Naive B cell (primary cell): ENCODE measurements around the gene ZNF750. TPM values are rescaled to one million over a fixed set of nuclear protein-coding genes. Genes with fewer than 3 reads are reported as not detected.

Experiments used
- ATAC-seq, 2 donors: fragments of 150-1000 bp; cut with Tn5 transposase; 2 replicates each; pipeline ENCODE4 v1.10.0; 2021; ENCODE audit warnings: low read depth in 2 of 2, mild to moderate bottlenecking in 2 of 2, moderate library complexity in 2 of 2
- DNase-seq: peaks from one replicate; pipeline ENCODE4 v3.0.0; 2022
- H3K27ac Mint-ChIP-seq, 6 donors: one replicate each; pipeline ENCODE4 v1.8.0; 2020 to 2022; ENCODE audit warnings: mild to moderate bottlenecking in 6 of 6, mixed read lengths in 6 of 6, moderate library complexity in 5 of 6, inconsistent platforms in 2 of 6
- H3K27me3 Mint-ChIP-seq, 3 donors: one replicate each; pipeline ENCODE4 v1.8.0; 2021 to 2022; ENCODE audit warnings: mixed read lengths in 3 of 3, mild to moderate bottlenecking in 1 of 3
- H3K36me3 Mint-ChIP-seq, 2 donors: one replicate each; pipeline ENCODE4 v1.8.0; 2020 to 2022; ENCODE audit warnings: mixed read lengths in 2 of 2, inconsistent platforms in 1 of 2, mild to moderate bottlenecking in 1 of 2
- H3K4me1 Mint-ChIP-seq, 3 donors: one replicate each; pipeline ENCODE4 v1.8.0; 2020 to 2022; ENCODE audit warnings: mixed read lengths in 3 of 3, inconsistent platforms in 1 of 3, mild to moderate bottlenecking in 1 of 3, moderate library complexity in 1 of 3
- H3K4me3 Mint-ChIP-seq, 8 donors: one replicate each; pipeline ENCODE4 v1.8.0; 2020 to 2022; ENCODE audit warnings: mild to moderate bottlenecking in 8 of 8, mixed read lengths in 8 of 8, moderate library complexity in 8 of 8, inconsistent platforms in 2 of 8
- H3K9me3 Mint-ChIP-seq, 7 donors: one replicate each; pipeline ENCODE4 v1.8.0; 2020 to 2022; ENCODE audit warnings: mixed read lengths in 7 of 7, mild to moderate bottlenecking in 5 of 7, inconsistent platforms in 2 of 7, moderate library complexity in 1 of 7
- polyA plus RNA-seq, 6 donors: library from polyadenylated mRNA; unstranded; fragments of 300-500 nt; fragmentation: Illumina TruSeq; gene quantifications; one replicate each; pipeline ENCODE4 v1.2.3, GENCODE V29; 2021; ENCODE audit warnings: low read depth in 6 of 6

The ZNF750 gene
- polyA plus RNA-seq, 6 donors from 2014 or later: 0.12 TPM; not detected in 5

DNA sequence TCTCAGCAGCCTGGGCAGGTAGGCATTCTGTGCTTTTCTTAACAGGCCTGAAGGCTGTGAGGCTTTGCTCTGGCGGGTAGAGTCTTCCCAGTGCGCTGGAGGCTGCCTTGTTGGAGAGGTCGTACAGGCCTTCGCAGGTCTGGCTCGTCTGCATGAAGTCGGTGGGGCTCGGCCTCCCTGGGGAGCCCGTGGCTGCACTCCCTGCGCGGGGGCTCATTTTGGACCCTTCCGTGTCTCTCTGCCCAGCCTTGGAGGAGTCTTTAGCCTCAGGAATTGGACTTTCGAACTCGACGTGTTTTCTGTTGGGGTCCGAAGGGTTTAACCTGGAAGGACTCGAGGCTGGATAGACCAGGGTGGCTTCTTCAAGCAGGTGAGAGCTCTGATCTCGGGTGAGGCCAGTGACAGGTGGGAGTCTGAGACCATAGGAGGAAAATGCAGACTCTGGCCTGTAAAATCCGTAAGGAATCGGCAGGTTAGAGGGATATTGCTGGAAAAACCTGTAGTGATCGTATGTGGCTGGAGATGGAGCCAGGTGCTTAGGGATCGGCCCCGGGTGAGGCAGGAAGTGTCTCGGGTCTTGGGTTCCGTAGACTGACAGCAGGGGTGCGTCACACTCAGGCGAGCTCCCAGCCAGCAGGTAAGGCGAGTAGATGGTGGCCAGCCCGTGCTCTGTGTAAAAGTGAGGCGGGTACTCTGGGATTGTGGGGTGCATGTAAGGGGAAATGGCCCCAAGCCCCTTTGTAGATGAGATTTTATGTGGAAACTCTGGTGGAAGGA, 8.6 kb downstream of the ZNF750 start:
- Mint-ChIP-seq H3K27me3 (no peaks in the 10 kb centered on the region), H3K9me3 (peaks cover 0 to 5% (median 0%) of the 10 kb centered on the region in 7 donors), H3K36me3 (peaks cover 0 to 17% of the 10 kb centered on the region in 2 donors), H3K27ac (peak overlapping the region in 2 of 6 donors; percentile 28 to 31), H3K4me3 (no peak overlapping the region), H3K4me1 (peaks cover 0 to 17% (median 15%) of the 10 kb centered on the region in 3 donors)
- ATAC-seq: no peak
- DNase-seq: no peak

DNA sequence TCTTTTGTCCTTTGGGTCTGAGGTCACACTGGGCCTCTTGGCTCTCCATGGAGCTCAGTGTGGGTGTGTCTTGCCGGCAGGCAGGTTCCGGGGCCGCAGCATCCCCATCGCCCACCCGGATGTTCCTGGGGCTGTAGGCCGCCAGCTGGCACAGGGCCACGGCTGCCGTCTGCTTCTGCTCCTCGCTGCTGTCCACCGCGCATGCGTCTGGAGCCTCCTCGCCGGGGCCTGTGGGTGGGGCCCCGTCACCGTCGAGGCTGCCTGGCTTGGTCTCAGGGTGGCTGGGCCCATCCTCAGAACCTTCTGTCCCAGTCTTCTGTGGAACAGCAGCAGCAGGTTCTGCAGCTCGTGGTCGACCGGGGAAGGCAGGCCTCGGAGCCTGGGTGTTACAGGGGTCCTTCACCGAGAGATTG, 9.6 kb downstream of the ZNF750 start:
- no peak for DNase-seq
- Mint-ChIP-seq H3K4me1 (peaks cover 0 to 17% (median 15%) of the 10 kb centered on the region in 3 donors), H3K9me3 (peaks cover 0 to 5% (median 0%) of the 10 kb centered on the region in 7 donors), H3K4me3 (no peak overlapping the region), H3K27me3 (no peaks in the 10 kb centered on the region), H3K36me3 (peaks cover 0 to 17% of the 10 kb centered on the region in 2 donors), H3K27ac (no peak overlapping the region)
- ATAC-seq: no peak

DNA sequence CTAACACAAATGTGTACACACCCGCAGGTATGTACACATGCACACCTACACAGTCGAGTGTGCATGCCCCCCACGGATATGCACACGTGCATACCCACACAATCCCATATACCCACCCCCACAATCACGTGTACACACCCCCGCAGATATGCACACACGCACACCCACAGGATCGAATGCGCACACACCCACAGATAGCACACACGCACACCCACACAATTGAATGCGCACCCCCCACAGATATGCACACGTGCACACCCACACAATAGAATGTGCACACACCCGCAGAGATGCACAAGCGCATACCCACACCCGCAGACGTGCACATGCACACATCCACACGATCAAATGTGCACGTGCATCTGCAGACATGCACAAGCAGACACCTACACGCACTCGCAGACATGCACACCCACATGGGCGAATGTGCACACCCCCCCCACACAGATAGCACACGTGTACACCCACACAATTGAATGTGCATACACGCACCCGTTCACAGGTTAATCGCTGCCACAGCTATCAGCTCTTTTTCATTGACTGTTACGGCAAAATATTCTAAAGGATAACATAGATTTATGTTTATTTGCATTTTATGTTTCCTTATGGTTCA, 10.8 kb downstream of the ZNF750 start:
- Mint-ChIP-seq H3K9me3 (peaks cover 0 to 5% (median 0%) of the 10 kb centered on the region in 7 donors), H3K27me3 (no peaks in the 10 kb centered on the region), H3K36me3 (peaks cover 0 to 17% of the 10 kb centered on the region in 2 donors), H3K4me1 (peaks cover 0 to 17% (median 15%) of the 10 kb centered on the region in 3 donors), H3K27ac (peak overlapping the region in 1 of 6 donors; percentile 32), H3K4me3 (no peak overlapping the region)
- ATAC-seq: no peak
- no peak for DNase-seq

DNA sequence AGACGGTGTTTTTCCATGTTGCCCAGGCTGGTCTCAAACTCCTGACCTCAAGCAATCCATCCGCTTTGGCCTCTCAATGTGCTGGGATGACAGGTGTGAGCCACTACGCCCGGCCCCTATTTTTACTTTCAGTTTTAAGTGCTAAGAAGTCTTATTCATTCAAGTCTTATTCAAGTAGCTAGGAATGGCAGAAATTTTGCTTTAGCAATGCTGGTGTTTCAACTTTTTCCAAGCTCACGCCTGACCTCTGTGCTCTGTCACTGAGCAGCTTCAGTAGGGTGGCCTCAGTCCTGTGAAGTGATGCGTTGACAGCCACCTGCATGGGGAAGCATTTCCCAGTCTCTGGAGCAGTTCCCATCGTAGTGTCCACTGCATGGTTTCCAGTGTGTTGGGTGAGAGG, 12.9 kb downstream of the ZNF750 start:
- ATAC-seq (no peak), DNase-seq (no peak)
- Mint-ChIP-seq H3K27ac (no peak overlapping the region), H3K27me3 (no peaks in the 10 kb centered on the region), H3K4me3 (no peak overlapping the region), H3K9me3 (peaks cover 0 to 5% (median 0%) of the 10 kb centered on the region in 7 donors), H3K4me1 (peaks cover 0 to 23% (median 15%) of the 10 kb centered on the region in 3 donors), H3K36me3 (peaks cover 8 to 17% of the 10 kb centered on the region in 2 donors)

DNA sequence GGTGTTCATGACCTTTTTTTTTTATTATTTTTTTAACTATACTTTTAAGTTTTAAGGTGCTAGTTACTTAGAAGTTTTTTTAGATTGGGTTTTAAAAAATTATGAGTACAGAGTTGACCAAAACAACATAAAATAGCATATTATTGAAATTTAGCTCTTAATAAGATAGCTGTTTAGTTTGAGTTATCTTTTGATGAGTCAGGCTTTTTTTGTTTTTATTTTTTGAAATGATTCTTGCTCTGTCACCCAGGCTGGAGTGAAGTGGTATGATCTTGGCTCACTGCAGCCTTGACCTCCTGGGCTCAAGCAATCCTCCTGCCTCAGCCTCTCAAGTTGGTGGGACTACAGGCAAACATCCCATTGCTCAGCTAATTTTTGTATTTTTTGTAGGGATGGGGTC, 13.6 kb downstream of the ZNF750 start:
- DNase-seq (no peak), ATAC-seq (no peak)
- Mint-ChIP-seq H3K27ac (no peak overlapping the region), H3K4me3 (no peak overlapping the region), H3K36me3 (peaks cover 9 to 17% of the 10 kb centered on the region in 2 donors), H3K27me3 (no peaks in the 10 kb centered on the region), H3K9me3 (peaks cover 0 to 5% (median 0%) of the 10 kb centered on the region in 7 donors), H3K4me1 (peaks cover 0 to 26% (median 9%) of the 10 kb centered on the region in 3 donors)

DNA sequence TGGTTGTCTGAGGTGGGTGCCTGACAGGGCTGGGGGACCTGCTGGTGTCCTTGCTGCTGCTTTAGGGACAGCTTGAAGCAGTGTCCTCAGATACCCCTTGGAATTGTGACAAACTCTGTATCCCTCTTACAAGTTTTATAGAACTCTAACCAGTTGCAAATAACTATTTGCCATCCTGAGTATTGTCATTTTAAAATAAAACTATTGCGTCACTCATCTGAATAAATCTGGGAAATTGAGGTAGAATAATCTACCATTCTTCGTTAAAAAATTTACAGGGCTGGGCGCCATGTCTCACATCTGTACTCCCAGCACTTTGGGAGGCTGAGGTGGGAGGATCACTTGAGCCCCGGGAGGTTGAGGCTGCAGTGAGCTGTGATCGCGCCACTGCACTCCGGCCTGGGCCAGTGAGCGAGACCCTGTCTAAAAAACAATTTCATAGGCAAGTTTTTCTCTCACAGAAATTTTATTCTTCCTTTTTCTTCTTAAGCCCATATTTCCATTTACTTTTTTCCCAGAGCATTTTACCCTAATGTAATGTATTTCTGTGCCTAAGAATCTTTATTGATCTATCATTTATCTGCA, 14.2 kb downstream of the ZNF750 start:
- no peak for ATAC-seq
- Mint-ChIP-seq H3K4me3 (no peak overlapping the region), H3K9me3 (peaks cover 0 to 7% (median under 1%) of the 10 kb centered on the region in 7 donors), H3K36me3 (peaks cover 9 to 20% of the 10 kb centered on the region in 2 donors), H3K27me3 (no peaks in the 10 kb centered on the region), H3K27ac (no peak overlapping the region), H3K4me1 (peaks cover 0 to 29% (median 13%) of the 10 kb centered on the region in 3 donors)
- DNase-seq: no peak

DNA sequence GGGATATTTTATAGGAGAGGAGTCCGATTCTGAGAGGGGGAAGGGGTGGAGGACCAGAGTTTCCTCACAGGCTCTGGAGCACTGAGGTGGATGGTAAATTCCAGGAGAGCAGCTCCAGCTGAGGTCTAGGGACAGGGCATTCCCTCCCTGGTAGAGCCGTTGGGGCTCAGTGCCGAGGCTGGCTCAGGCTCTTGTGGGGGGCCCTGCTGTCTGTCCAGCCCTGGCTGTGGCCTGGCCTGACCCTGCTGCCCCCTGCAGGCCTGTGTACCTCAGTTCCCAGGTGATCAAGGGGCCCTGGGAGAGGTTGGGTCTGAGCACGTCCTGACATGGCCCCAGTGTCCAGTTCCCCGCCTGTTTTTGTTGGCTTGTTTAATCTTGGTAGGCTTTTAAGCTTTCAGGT, 16.8 kb downstream of the ZNF750 start:
- ATAC-seq (no peak), DNase-seq (no peak)
- peaks cover 3 to 14% (median 4%) of the 10 kb centered on the region in 7 donors for H3K9me3 Mint-ChIP-seq
- H3K4me1 Mint-ChIP-seq: peaks cover 24 to 34% (median 26%) of the 10 kb centered on the region in 3 donors
- H3K27me3 Mint-ChIP-seq: no peaks in the 10 kb centered on the region
- no peak overlapping the region for H3K27ac Mint-ChIP-seq
- peaks cover 12 to 14% of the 10 kb centered on the region in 2 donors for H3K36me3 Mint-ChIP-seq
- H3K4me3 Mint-ChIP-seq: no peak overlapping the region

DNA sequence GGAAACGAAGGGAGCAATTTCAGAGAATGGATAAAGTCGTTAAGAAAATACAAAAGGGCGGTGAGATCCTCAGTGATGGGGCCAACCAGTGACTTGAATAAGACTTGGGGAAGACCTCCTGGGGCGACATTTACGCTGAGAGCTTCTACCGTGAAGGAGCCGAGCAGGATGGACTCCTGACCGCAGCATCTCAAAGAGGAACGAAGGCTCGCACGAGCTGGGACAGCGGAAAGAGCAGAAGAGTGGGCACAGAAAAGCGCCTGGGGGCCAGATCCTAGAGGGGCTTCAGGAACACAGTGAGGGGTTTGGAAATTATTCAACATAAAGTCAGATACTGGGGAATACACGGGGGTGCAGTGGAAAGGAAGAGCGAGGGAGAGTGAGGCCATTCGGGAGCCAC, 17.5 kb downstream of the ZNF750 start:
- Mint-ChIP-seq H3K9me3 (peaks cover 3 to 14% (median 4%) of the 10 kb centered on the region in 7 donors), H3K4me3 (peak overlapping the region in 1 of 8 donors; percentile 54), H3K4me1 (peaks cover 31 to 35% (median 33%) of the 10 kb centered on the region in 3 donors), H3K27me3 (no peaks in the 10 kb centered on the region), H3K36me3 (peaks cover 9 to 14% of the 10 kb centered on the region in 2 donors), H3K27ac (peak overlapping the region in 1 of 6 donors; percentile 88)
- ATAC-seq (no peak), DNase-seq (no peak)

DNA sequence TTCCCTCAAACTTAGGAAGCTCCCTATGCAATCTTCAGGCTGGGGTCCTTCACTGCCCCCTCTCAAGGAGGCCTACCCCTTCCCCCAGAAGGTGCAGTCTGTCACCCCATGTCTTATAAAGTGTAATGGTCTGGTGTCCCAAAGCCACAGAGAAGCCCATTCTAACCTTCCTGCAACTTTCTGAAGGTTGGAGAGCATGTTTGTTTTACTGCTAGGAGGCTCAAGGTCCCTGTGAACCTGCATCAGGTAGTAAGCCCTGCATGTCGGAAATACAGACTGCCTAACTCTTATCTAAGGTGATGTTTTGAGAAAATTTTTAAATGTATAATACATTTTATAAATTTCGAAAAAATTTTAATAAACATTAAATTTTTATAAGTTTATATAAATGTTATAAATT, 18.3 kb downstream of the ZNF750 start:
- Mint-ChIP-seq H3K9me3 (peaks cover 3 to 14% (median 4%) of the 10 kb centered on the region in 7 donors), H3K4me1 (peaks cover 31 to 35% (median 33%) of the 10 kb centered on the region in 3 donors), H3K36me3 (peaks cover 9 to 14% of the 10 kb centered on the region in 2 donors), H3K4me3 (no peak overlapping the region), H3K27ac (no peak overlapping the region), H3K27me3 (no peaks in the 10 kb centered on the region)
- DNase-seq: no peak
- no peak for ATAC-seq

DNA sequence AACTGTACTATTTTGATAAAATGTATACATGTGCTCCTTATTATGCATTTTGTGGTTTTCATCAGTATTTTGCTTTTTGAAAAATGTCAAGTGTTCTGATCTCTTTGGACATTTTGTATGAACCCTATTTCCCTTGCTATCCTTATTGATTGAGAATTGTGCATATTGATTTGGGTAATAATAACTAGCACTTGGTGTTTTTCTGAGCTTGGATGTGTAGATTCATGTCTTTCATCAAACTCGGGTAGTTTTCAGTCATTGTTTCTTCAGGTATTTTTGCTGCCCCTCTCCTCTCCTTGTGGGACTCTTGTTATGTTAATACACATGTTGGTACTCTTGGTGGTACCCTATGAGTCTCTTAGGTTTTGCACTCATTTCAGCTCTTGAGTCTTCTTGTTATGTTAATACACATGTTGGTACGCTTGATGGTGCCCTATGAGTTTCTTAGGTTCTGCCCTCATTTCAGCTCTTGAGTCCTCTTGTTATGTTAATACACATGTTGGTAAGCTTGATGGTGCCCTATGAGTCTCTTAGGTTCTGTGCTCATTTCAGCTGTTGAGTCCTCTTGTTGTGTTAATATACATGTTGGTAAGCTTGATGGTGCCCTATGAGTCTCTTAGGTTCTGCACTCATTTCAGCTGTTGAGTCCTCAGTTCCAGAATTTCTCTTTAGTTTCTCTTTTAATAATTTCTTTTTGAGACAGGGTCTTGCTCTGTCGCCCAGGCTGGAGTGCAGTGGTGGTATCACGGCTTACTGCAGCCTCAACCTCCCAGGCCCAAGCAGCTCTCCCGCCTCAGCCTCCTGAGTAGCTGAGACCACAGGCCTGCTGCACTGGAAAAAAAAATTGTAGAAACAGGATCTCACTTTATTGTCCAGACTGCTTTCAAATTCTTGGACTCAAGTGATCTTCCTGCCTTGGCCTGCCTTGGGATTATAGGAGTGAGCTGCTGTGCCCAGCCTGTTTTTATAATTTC, 19.3 kb downstream of the ZNF750 start:
- peaks cover 3 to 14% (median 4%) of the 10 kb centered on the region in 7 donors for H3K9me3 Mint-ChIP-seq
- H3K36me3 Mint-ChIP-seq: peaks cover 9 to 14% of the 10 kb centered on the region in 2 donors
- H3K27me3 Mint-ChIP-seq: no peaks in the 10 kb centered on the region
- no peak for DNase-seq
- peaks cover 31 to 42% (median 35%) of the 10 kb centered on the region in 3 donors for H3K4me1 Mint-ChIP-seq
- peak overlapping the region in 5 of 6 donors; percentile 15 to 81 (median 70) for H3K27ac Mint-ChIP-seq
- H3K4me3 Mint-ChIP-seq: peak overlapping the region in 4 of 8 donors; percentile 1 to 43 (median 20)
- no peak for ATAC-seq

DNA sequence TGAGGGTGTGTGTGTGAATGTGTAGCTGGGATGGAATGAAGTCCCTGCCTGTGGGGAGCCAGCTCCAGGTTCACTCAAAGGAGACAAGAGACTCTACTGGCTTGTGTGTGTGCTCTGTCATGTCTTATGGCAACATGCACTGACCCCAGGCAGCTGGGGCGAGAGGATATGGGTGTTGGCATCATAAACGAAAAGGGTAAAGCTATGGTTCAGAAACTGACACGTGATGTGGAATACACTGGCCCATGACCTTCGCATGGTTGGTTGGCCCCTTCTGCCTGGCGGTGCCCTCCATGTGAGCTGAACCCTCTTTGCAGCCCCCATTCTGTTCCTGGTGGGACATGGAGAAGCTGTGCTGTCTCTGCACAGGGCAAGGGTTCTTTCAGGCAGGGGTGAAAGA, 21.9 kb downstream of the ZNF750 start:
- peaks cover 21 to 34% of the 10 kb centered on the region in 2 donors for H3K36me3 Mint-ChIP-seq
- no peak for DNase-seq
- no peaks in the 10 kb centered on the region for H3K27me3 Mint-ChIP-seq
- H3K4me1 Mint-ChIP-seq: peaks cover 31 to 52% (median 35%) of the 10 kb centered on the region in 3 donors
- ATAC-seq: no peak
- H3K4me3 Mint-ChIP-seq: peak overlapping the region in 7 of 8 donors; percentile 26 to 86 (median 77)
- H3K9me3 Mint-ChIP-seq: peaks cover 3 to 14% (median 4%) of the 10 kb centered on the region in 7 donors
- H3K27ac Mint-ChIP-seq: peak overlapping the region; percentile 11 to 97 (median 86)

DNA sequence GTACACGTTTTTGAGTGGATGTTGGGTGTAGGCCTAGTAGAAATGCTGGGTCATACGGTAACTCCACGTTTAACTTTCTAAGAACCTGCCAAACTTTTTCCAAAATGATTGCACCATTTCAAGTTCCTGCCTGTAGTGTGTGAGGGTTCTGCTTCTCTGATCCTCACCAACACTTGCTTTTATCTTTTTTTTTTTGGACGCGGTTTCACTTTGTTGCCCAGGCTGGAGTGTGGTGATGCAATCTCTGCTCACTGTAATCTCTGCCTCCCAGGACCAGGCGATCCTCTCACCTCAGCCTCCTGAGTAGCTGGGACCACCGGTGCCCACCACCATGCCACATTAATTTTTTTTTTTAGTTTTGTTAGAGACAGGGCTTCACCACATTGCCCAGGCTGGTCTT, 23.5 kb downstream of the ZNF750 start:
- H3K27ac Mint-ChIP-seq: peak overlapping the region in 2 of 6 donors; percentile 44 to 47
- no peak for DNase-seq

More for the DNA sequence above, 23.5 kb downstream of the ZNF750 start:
- peak overlapping the region in 1 of 8 donors; percentile 44 for H3K4me3 Mint-ChIP-seq
- no peak for ATAC-seq
- H3K27me3 Mint-ChIP-seq: no peaks in the 10 kb centered on the region
- peaks cover 12 to 41% of the 10 kb centered on the region in 2 donors for H3K36me3 Mint-ChIP-seq
- H3K9me3 Mint-ChIP-seq: peaks cover 3 to 14% (median 4%) of the 10 kb centered on the region in 7 donors
- peaks cover 28 to 52% (median 31%) of the 10 kb centered on the region in 3 donors for H3K4me1 Mint-ChIP-seq
